Liver (tissue), 9 donors: ENCODE results near the gene CACHD1. TPM values are rescaled to one million over a fixed set of nuclear protein-coding genes. Genes with fewer than 3 reads are reported as not detected.

Source experiments
- DNase-seq: peaks from one replicate; pipeline ENCODE4 v3.0.0-alpha.2; 2017; ENCODE audit warnings: low spot score
- H3K27ac ChIP-seq, 2 donors: one replicate each; pipeline ENCODE4 v1.7.0; 2013; ENCODE audit warnings: inconsistent platforms in 2 of 2, low read length in 2 of 2, control low read depth in 1 of 2, low read depth in 1 of 2, mild to moderate bottlenecking in 1 of 2
- H3K27me3 ChIP-seq, 4 donors: one replicate each; pipeline versions ENCODE4 v1.6.1 to v1.7.0; 2013; ENCODE audit warnings: low read length in 3 of 4, inconsistent platforms in 1 of 4, mild to moderate bottlenecking in 1 of 4, moderate library complexity in 1 of 4; ENCODE audit not compliant: control insufficient read depth in 4 of 4, insufficient read depth in 4 of 4
- H3K36me3 ChIP-seq, 4 donors: one replicate each; pipeline versions ENCODE4 v1.6.1 to v1.7.0; 2013; ENCODE audit warnings: low read length in 3 of 4, mild to moderate bottlenecking in 3 of 4, low read depth in 1 of 4, moderate library complexity in 1 of 4; ENCODE audit not compliant: control insufficient read depth in 4 of 4, insufficient read depth in 3 of 4
- H3K4me1 ChIP-seq, 4 donors: one replicate each; pipeline versions ENCODE4 v1.6.1 to v1.7.0; 2013; ENCODE audit warnings: low read length in 3 of 4, mild to moderate bottlenecking in 3 of 4, moderate library complexity in 1 of 4; ENCODE audit not compliant: control insufficient read depth in 4 of 4, insufficient read depth in 4 of 4
- H3K4me3 ChIP-seq, 3 donors: one replicate each; pipeline versions ENCODE4 v1.6.1 to v1.7.0; 2013; ENCODE audit warnings: low read length in 3 of 3, control low read depth in 1 of 3, low read depth in 1 of 3, mild to moderate bottlenecking in 1 of 3
- H3K9ac ChIP-seq, 2 donors: one replicate each; pipeline ENCODE4 v1.7.0; 2013; ENCODE audit warnings: low read length in 2 of 2, mild to moderate bottlenecking in 2 of 2, moderate library complexity in 2 of 2, control low read depth in 1 of 2, low read depth in 1 of 2
- H3K9me3 ChIP-seq, 4 donors: one replicate each; pipeline versions ENCODE4 v1.6.1 to v1.7.0; 2013; ENCODE audit warnings: low read length in 3 of 4; ENCODE audit not compliant: control insufficient read depth in 4 of 4
- EGR1 ChIP-seq, 2 donors: IDR thresholded peaks; 2 replicates each; pipeline ENCODE4 v1.6.1; 2016 to 2018; ENCODE audit warnings: antibody characterized with exemption in 2 of 2, low read depth in 2 of 2
- FOXA1 ChIP-seq: IDR thresholded peaks from 2 replicates; pipeline ENCODE4 v1.6.1; 2016; ENCODE audit warnings: antibody characterized with exemption
- HNF4A ChIP-seq, 2 donors: conservative IDR thresholded peaks; 2 replicates each; pipeline ENCODE4 v1.6.1; 2016; ENCODE audit warnings: antibody characterized with exemption in 2 of 2, mild to moderate bottlenecking in 2 of 2
- HNF4G ChIP-seq: IDR thresholded peaks from 2 replicates; pipeline ENCODE4 v1.6.1; 2016; ENCODE audit warnings: antibody characterized with exemption
- JUND ChIP-seq, 2 donors: IDR thresholded peaks; 2 replicates each; pipeline ENCODE4 v1.6.1; 2016; ENCODE audit warnings: antibody characterized with exemption in 2 of 2
- NR2F2 ChIP-seq: IDR thresholded peaks from 2 replicates; pipeline ENCODE4 v1.6.1; 2016; ENCODE audit warnings: antibody characterized with exemption
- RAD21 ChIP-seq, 2 donors: IDR thresholded peaks; 2 replicates each; pipeline ENCODE4 v1.6.1; 2016; ENCODE audit warnings: antibody characterized with exemption in 2 of 2, mild to moderate bottlenecking in 2 of 2
- TAF1 ChIP-seq: conservative IDR thresholded peaks from 2 replicates; pipeline ENCODE4 v1.6.1; 2016; ENCODE audit warnings: antibody characterized with exemption, mild to moderate bottlenecking
- YY1 ChIP-seq: IDR thresholded peaks from 2 replicates; pipeline ENCODE4 v1.6.1; 2016; ENCODE audit warnings: antibody characterized with exemption, mild to moderate bottlenecking
- WGBS: extraction: QIAGEN DNeasy Blood & Tissue Kit; methylation state at CpG from one replicate; pipeline ENCODE4 v1.1.7; 2013; 5-methylcytosine and 5-hydroxymethylcytosine counted together
- polyA plus RNA-seq, 2 donors: library from polyadenylated mRNA; stranded (reverse) in 1 of 2; unstranded in 1 of 2; fragments of 200-250 nt in 1 of 2; fragments of >200 nt in 1 of 2; fragmentation: Nextera tagmentation in 1 of 2; extraction: Ambion mirVana in 1 of 2; gene quantifications; one replicate each; pipeline versions ENCODE4 v1.2.1 to v1.2.3, GENCODE V29; 2013 to 2015
- total RNA-seq, 2 donors: library from RNA; depleted of rRNA; stranded (reverse); fragments of >200 nt; gene quantifications; one replicate each; pipeline ENCODE4 v1.2.3, GENCODE V29; 2014
- TF ChIP-seq, protein P1 (sequence below): IDR thresholded peaks from 2 replicates; pipeline ENCODE4 v1.6.1; 2016; ENCODE audit warnings: antibody characterized with exemption
- TF ChIP-seq, protein P2 (sequence below): IDR thresholded peaks from 2 replicates; pipeline ENCODE4 v1.6.1; 2016; ENCODE audit warnings: antibody characterized with exemption, mild to moderate bottlenecking
- donor health status: healthy.
- donor health status: healthy.
- donor health status: healthy.
- donor health status: healthy.
- donor health status: healthy.

CACHD1 gene
- total and polyA plus RNA-seq, 4 donors = 0.68 to 4.2 (median 2.3) TPM

DNA sequence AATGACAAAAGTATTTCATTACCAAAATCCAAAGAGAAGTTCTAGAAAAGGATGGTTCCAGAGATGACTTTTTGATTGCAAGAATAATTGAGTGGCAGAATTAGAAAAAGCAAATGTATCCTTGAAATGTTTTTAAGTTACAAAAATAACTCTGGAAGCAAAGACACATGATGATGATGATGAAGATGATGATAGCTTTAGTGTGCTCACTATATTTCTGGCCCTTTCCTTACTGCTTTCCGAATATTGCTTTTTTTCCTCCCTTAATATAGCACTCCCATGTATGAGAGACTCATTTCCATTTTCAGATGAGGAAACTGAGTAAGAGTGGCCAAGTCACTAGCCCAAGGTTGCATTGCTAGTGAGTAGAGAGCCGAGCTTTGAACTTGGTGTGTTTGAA is 54.7 kb downstream of the CACHD1 start:
- no peak for DNase-seq
- Histone ChIP-seq H3K4me1 (no peaks in the 10 kb centered on the region), H3K9ac (no peak overlapping the region), H3K36me3 (no peaks in the 10 kb centered on the region), H3K4me3 (no peak overlapping the region), H3K27me3 (no peaks in the 10 kb centered on the region), H3K27ac (no peak overlapping the region), H3K9me3 (no peaks in the 10 kb centered on the region)
- no peak for TF ChIP-seq YY1
- no peak for TF ChIP-seq HNF4G
- TF ChIP-seq JUND (IDR thresholded peaks at IDR 0.05) = no peak
- TF ChIP-seq TAF1 = no peak
- TF ChIP-seq RAD21 (IDR thresholded peaks at IDR 0.05) = no peak
- TF ChIP-seq EGR1 (IDR thresholded peaks at IDR 0.05; ENCODE audit: low read depth in 2 of 2) = no peak
- no peak for TF ChIP-seq NR2F2
- TF ChIP-seq FOXA1 = no peak
- TF ChIP-seq, protein P1, sequence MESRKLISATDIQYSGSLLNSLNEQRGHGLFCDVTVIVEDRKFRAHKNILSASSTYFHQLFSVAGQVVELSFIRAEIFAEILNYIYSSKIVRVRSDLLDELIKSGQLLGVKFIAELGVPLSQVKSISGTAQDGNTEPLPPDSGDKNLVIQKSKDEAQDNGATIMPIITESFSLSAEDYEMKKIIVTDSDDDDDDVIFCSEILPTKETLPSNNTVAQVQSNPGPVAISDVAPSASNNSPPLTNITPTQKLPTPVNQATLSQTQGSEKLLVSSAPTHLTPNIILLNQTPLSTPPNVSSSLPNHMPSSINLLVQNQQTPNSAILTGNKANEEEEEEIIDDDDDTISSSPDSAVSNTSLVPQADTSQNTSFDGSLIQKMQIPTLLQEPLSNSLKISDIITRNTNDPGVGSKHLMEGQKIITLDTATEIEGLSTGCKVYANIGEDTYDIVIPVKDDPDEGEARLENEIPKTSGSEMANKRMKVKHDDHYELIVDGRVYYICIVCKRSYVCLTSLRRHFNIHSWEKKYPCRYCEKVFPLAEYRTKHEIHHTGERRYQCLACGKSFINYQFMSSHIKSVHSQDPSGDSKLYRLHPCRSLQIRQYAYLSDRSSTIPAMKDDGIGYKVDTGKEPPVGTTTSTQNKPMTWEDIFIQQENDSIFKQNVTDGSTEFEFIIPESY = no peak
- 93% methylated on average over 2 of the region's 2 CpGs for whole genome bisulfite sequencing

DNA sequence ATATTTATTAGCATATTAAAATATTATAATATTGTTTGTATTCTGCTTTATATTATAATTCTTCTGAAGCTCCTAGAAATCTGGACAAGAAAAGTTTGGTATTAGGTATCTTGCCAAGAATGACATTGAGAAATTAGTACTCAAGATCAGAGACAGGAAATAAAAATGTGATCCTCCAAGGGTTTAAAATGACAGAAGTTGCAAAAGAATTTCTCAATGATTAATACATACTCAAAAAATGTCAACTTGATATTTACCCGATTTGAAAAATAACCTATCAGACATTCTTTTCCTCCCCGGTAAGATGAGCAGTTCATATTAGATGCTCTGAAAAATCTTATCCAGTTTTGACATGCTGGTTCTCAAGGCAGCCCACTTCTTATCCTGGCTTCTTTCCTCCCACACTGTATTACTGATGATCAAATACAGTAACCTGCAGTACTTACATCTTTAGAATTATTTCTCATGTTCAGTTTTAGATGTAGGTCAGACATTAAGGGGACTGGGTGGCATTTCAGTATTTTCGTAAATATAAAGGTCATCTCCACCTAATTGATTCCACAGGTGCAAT is 55.3 kb downstream of the CACHD1 start:
- H3K4me3 ChIP-seq = no peak overlapping the region
- no peak for DNase-seq
- no peaks in the 10 kb centered on the region for H3K36me3 ChIP-seq
- H3K4me1 ChIP-seq = no peaks in the 10 kb centered on the region
- 90% methylated on average over 3 of the region's 3 CpGs for WGBS
- no peak overlapping the region for H3K9ac ChIP-seq
- no peak overlapping the region for H3K27ac ChIP-seq
- no peak for TF ChIP-seq HNF4G
- H3K27me3 ChIP-seq = no peaks in the 10 kb centered on the region
- no peaks in the 10 kb centered on the region for H3K9me3 ChIP-seq

DNA sequence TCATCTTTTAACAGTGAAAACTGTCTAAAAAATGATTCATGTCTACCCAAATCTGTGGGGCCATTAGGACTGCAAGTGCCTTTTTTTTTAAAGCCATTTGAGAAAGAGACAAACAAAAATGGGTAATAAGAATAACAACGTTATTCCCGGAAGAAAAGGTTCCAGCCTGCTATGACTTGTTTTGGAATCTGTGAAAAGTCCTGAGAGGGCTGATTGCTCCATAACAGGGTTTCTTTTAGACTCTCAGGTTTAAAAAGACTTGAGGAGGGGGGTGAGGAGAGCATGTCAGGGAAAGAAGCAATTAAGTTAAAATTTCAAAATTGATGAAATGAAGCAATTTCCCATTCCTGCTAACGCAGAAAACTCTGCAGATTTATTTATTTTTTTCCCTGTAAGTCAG is 56.4 kb downstream of the CACHD1 start:
- TF ChIP-seq, protein P2, sequence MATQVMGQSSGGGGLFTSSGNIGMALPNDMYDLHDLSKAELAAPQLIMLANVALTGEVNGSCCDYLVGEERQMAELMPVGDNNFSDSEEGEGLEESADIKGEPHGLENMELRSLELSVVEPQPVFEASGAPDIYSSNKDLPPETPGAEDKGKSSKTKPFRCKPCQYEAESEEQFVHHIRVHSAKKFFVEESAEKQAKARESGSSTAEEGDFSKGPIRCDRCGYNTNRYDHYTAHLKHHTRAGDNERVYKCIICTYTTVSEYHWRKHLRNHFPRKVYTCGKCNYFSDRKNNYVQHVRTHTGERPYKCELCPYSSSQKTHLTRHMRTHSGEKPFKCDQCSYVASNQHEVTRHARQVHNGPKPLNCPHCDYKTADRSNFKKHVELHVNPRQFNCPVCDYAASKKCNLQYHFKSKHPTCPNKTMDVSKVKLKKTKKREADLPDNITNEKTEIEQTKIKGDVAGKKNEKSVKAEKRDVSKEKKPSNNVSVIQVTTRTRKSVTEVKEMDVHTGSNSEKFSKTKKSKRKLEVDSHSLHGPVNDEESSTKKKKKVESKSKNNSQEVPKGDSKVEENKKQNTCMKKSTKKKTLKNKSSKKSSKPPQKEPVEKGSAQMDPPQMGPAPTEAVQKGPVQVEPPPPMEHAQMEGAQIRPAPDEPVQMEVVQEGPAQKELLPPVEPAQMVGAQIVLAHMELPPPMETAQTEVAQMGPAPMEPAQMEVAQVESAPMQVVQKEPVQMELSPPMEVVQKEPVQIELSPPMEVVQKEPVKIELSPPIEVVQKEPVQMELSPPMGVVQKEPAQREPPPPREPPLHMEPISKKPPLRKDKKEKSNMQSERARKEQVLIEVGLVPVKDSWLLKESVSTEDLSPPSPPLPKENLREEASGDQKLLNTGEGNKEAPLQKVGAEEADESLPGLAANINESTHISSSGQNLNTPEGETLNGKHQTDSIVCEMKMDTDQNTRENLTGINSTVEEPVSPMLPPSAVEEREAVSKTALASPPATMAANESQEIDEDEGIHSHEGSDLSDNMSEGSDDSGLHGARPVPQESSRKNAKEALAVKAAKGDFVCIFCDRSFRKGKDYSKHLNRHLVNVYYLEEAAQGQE = no peak
- TF ChIP-seq NR2F2 = no peak
- TF ChIP-seq HNF4A (conservative IDR thresholded peaks at IDR 0.05) = no peak
- no peak for TF ChIP-seq FOXA1
- WGBS = 87% methylated on average over 3 of the region's 3 CpGs
- DNase-seq = no peak
- Histone ChIP-seq H3K9ac (no peak overlapping the region), H3K36me3 (no peaks in the 10 kb centered on the region), H3K27ac (no peak overlapping the region), H3K27me3 (no peaks in the 10 kb centered on the region), H3K4me3 (no peak overlapping the region), H3K9me3 (no peaks in the 10 kb centered on the region), H3K4me1 (peaks cover 0 to 3% (median 0%) of the 10 kb centered on the region in 4 donors)
